GM12878 (cell line): Measurements from ENCODE around the gene EMP3. TPM values are rescaled to one million over a fixed set of nuclear protein-coding genes. Genes with fewer than 3 reads are reported as not detected.
"Not testable (repeated sequence)": the region's sequence is repeated elsewhere in the genome, so short reads cannot be mapped to it uniquely, and the experiment has no call there.

Experiments used
- ATAC-seq: fragments of 200-7000 bp; cut with Tn5 transposase; 3 replicates; pipeline ENCODE4 v1.9.1; 2020; ENCODE audit warnings: mild to moderate bottlenecking, moderate library complexity
- BruUV-seq: library from RNA; stranded (reverse); fragments of 400-500 nt; replicated peaks from 2 replicates; lab custom pipeline; 2021; lab: Mats Ljungman, UMichigan
- CTCF ChIA-PET: fragments of 300-600 bp; sonication (Branson Sonifier 250); formaldehyde crosslinking; extraction: SDS; loops from one replicate; lab custom pipeline; 2021; ENCODE audit warnings: inconsistent platforms; lab: Yijun Ruan, JAX
- POLR2A ChIA-PET: fragments of 350-600 bp; formaldehyde crosslinking; extraction: SDS; loops from one replicate; lab custom pipeline; 2021; ENCODE audit warnings: inconsistent platforms; lab: Charles Lee
- RAD21 ChIA-PET: fragments of 300-600 bp; sonication (Branson Sonifier 250); formaldehyde crosslinking; loops from one replicate; lab custom pipeline; 2023; ENCODE audit warnings: antibody characterized with exemption; ENCODE audit not compliant: unreplicated experiment; lab: Charles Lee
- SMC1A ChIA-PET: fragments of 300-600 bp; sonication (Branson Sonifier 250); formaldehyde crosslinking; loops from one replicate; lab custom pipeline; 2023; ENCODE audit not compliant: unreplicated experiment, uncharacterized antibody; lab: Charles Lee
- DNase-seq: peaks from one replicate; pipeline ENCODE4 v3.0.0-alpha.2; 2011; ENCODE audit warnings: low read depth, low spot score
- FAIRE-seq: peaks from 3 replicates; lab custom pipeline; 2011; peaks lifted over from hg19 to GRCh38; lab: Jason Lieb, UNC
- H2AFZ ChIP-seq: 2 replicates; pipeline ENCODE4 v1.6.0; 2011; ENCODE audit warnings: low read depth, low read length, control low read depth; ENCODE audit not compliant: control insufficient read depth
- H3K27ac ChIP-seq: 2 replicates; pipeline ENCODE4 v1.5.1; 2011; ENCODE audit warnings: control low read depth; ENCODE audit not compliant: control insufficient read depth, insufficient read depth
- H3K27me3 ChIP-seq, 2 experiments: replicated peaks in 1 of 2; 2 replicates each; pipeline versions ENCODE4 v1.6.0 to v1.6.1; 2011; ENCODE audit warnings: low read length in 1 of 2; ENCODE audit not compliant: control insufficient read depth in 2 of 2, insufficient read depth in 2 of 2
- H3K36me3 ChIP-seq, 2 experiments: 2 replicates each; pipeline ENCODE4 v1.5.1; 2011; ENCODE audit warnings: low read length in 1 of 2; ENCODE audit not compliant: control insufficient read depth in 2 of 2, insufficient read depth in 2 of 2
- H3K4me1 ChIP-seq: 2 replicates; pipeline ENCODE4 v1.6.1; 2011; ENCODE audit warnings: mild to moderate bottlenecking, low read length, moderate library complexity, mixed read lengths; ENCODE audit not compliant: control insufficient read depth, insufficient read depth
- H3K4me2 ChIP-seq: 2 replicates; pipeline ENCODE4 v1.6.0; 2011; ENCODE audit warnings: control low read depth; ENCODE audit not compliant: control insufficient read depth, insufficient read depth
- H3K4me3 ChIP-seq: fragments of 200-600 bp; sonication (generic); 2 replicates; pipeline ENCODE4 v1.5.1; 2016
- H3K79me2 ChIP-seq: 2 replicates; pipeline ENCODE4 v1.6.0; 2011; ENCODE audit warnings: low read length; ENCODE audit not compliant: control insufficient read depth, insufficient read depth
- H3K9ac ChIP-seq: 2 replicates; pipeline ENCODE4 v1.8.0; 2011; ENCODE audit warnings: low read length, control low read depth, mixed read lengths; ENCODE audit not compliant: control insufficient read depth, insufficient read depth
- H3K9me3 ChIP-seq: replicated peaks from 3 replicates; pipeline ENCODE4 v1.5.1; 2011; ENCODE audit warnings: mild to moderate bottlenecking, low read length; ENCODE audit not compliant: control insufficient read depth, insufficient read depth
- H4K20me1 ChIP-seq: 2 replicates; pipeline ENCODE4 v1.6.0; 2011; ENCODE audit not compliant: control insufficient read depth, insufficient read depth
- BCL11A ChIP-seq: IDR thresholded peaks from 2 replicates; pipeline ENCODE4 v1.6.1; 2011; ENCODE audit warnings: low read depth, low read length
- BRCA1 ChIP-seq: IDR thresholded peaks from 2 replicates; pipeline ENCODE4 v1.6.1; 2011; ENCODE audit warnings: low read depth, low read length, improper control_type of control experiment
- EZH2 ChIP-seq: IDR thresholded peaks from 2 replicates; pipeline ENCODE4 v1.6.1; 2012; ENCODE audit warnings: low read depth, mild to moderate bottlenecking, control low read depth, inconsistent platforms, low read length, borderline replicate concordance; ENCODE audit not compliant: control insufficient read depth
- GATAD2B ChIP-seq: fragments of 450-650 bp; conservative IDR thresholded peaks from 2 replicates; pipeline ENCODE4 v1.6.1; 2017; ENCODE audit warnings: low read depth, mild to moderate bottlenecking, moderate library complexity
- HDAC2 ChIP-seq: fragments of 200-600 bp; sonication (generic); IDR thresholded peaks from 2 replicates; pipeline ENCODE4 v1.6.1; 2017
- JUNB ChIP-seq: IDR thresholded peaks from 2 replicates; pipeline ENCODE4 v1.6.1; 2016; ENCODE audit warnings: antibody characterized with exemption, mild to moderate bottlenecking
- KLF5 ChIP-seq: fragments of 450-650 bp; IDR thresholded peaks from 2 replicates; pipeline ENCODE4 v1.6.1; 2014; ENCODE audit warnings: mild to moderate bottlenecking; ENCODE audit not compliant: partially characterized antibody
- MLLT1 ChIP-seq: fragments of 450-650 bp; IDR thresholded peaks from 2 replicates; pipeline ENCODE4 v1.6.1; 2016; ENCODE audit warnings: mild to moderate bottlenecking
- MYB ChIP-seq: fragments of 150-350 bp; IDR thresholded peaks from 2 replicates; pipeline ENCODE4 v1.6.1; 2014; ENCODE audit warnings: mild to moderate bottlenecking, low read depth, low read length, borderline replicate concordance
- POLR2AphosphoS5 ChIP-seq: IDR thresholded peaks from 2 replicates; pipeline ENCODE4 v1.6.1; 2011; ENCODE audit warnings: mild to moderate bottlenecking, low read length, inconsistent platforms
- RUNX3 ChIP-seq: IDR thresholded peaks from 2 replicates; pipeline ENCODE4 v1.6.1; 2012; ENCODE audit warnings: low read length, inconsistent platforms
- SUPT20H ChIP-seq: IDR thresholded peaks from 2 replicates; pipeline ENCODE4 v1.6.1; 2011; ENCODE audit warnings: low read depth, mild to moderate bottlenecking, low read length, moderate library complexity, borderline replicate concordance; ENCODE audit not compliant: control insufficient read depth
- ZNF24 ChIP-seq: fragments of 450-650 bp; IDR thresholded peaks from 2 replicates; pipeline ENCODE4 v1.6.1; 2017; ENCODE audit warnings: antibody characterized with exemption, mild to moderate bottlenecking
- WGBS: methylation state at CpG from one replicate; pipeline ENCODE4 v1.1.6; 2016; ENCODE audit warnings: low lambda C conversion rate; ENCODE audit not compliant: insufficient replicate concordance, insufficient coverage; ENCODE audit errors: missing lambda C conversion rate; 5-methylcytosine and 5-hydroxymethylcytosine counted together
- in situ Hi-C: fragments of 300-500 bp; cut with MboI; formaldehyde crosslinking; loops from 9 replicates; pipeline ENCODE4 v1.14.3; 2018; ENCODE audit warnings: mixed read lengths
- intact Hi-C: fragments of 100-400 bp; cut with micrococcal nuclease; formaldehyde crosslinking; loops from one replicate; pipeline ENCODE4 v1.14.2; 2022; ENCODE audit not compliant: unreplicated experiment
- polyA plus RNA-seq, 11 experiments: library from polyadenylated mRNA; depleted of rRNA in 4 of 11; unstranded in 6 of 11; stranded (reverse) in 5 of 11; fragments of >200 nt; fragmentation: Nextera tagmentation in 4 of 11; fragmentation: Illumina TruSeq in 1 of 11; extraction: Ambion mirVana in 4 of 11; extraction: Trizol in 1 of 11; gene quantifications; 1 replicate in 1 of 11; 2 replicates in 10 of 11; pipeline versions ENCODE4 v1.2.1 to v1.2.3, GENCODE V29; 2011 to 2016; ENCODE audit warnings: inconsistent platforms in 2 of 11, missing spikeins in 2 of 11, low read depth in 1 of 11
- total RNA-seq, 4 experiments: library from RNA; depleted of rRNA in 3 of 4; stranded (reverse); fragments of >200 nt in 3 of 4; fragmentation: Illumina TruSeq in 1 of 4; extraction: Trizol in 1 of 4; gene quantifications; 2 replicates each; pipeline versions ENCODE4 v1.2.1 to v1.2.3, GENCODE V29; 2013 to 2021
- TF ChIP-seq, protein P1 (sequence below): fragments of 450-650 bp; IDR thresholded peaks from 2 replicates; pipeline ENCODE4 v1.6.1; 2014; ENCODE audit warnings: mild to moderate bottlenecking

Gene EMP3
- total and polyA plus RNA-seq, 10 of the 15 experiments (the other 5 are each of a cell fraction or from before 2014, with no cell fraction given), result 53.2 to 224 (median 134) TPM

DNA sequence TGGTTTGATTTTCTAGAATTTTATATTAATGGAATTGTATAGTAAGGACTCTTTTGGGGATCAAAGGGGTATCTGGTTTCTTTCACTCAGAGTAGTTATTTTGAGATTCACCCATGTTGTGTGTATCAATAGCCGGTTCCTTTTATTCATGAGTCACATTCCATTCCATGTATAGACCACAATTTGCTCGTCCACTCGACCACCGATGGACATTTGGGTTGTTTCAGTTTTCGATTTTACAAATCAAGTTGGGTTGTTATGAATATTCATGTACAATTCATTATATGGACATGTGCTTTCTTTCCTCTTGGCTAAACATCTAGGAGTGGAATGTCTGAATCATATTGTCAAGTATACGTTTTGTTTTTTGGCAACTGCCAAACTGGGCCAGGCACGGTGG, 9.6 kb upstream of the EMP3 start:
- Histone ChIP-seq H3K27me3 (no peaks in the 10 kb centered on the region), H3K9me3 (no peaks in the 10 kb centered on the region), H3K27ac (no peak overlapping the region), H3K9ac (no peak overlapping the region), H2AFZ (no peak overlapping the region), H3K4me2 (no peak overlapping the region), H3K36me3 (no peaks in the 10 kb centered on the region), H3K79me2 (no peaks in the 10 kb centered on the region), H3K4me3 (no peak overlapping the region)
- in situ Hi-C loops, result loop anchor here (5.0 kb wide), 1 partner anchor 272 kb away; no protein-coding TSS in a partner anchor
- ATAC-seq (0 out of 3 replicates have a peak, but pooled peaks have one; percentile 9), DNase-seq (no peak), FAIRE-seq (no peak)
- SMC1A ChIA-PET, result interaction anchor here (13.2 kb wide), 1 partner anchor 18 kb away, joined by 223 read pairs; no protein-coding TSS in a partner anchor
- WGBS, result 1% methylated on average over 7 of the region's 7 CpGs
- TF ChIP-seq GATAD2B, result no peak
- TF ChIP-seq SUPT20H, result no peak
- no peak for TF ChIP-seq POLR2AphosphoS5
- no peak for TF ChIP-seq BRCA1
- TF ChIP-seq JUNB, result 0 out of 2 replicates have a peak, but pooled peaks have one; percentile 15
- peak; percentile 57 for TF ChIP-seq RUNX3
- no peak for TF ChIP-seq KLF5
- no peak for TF ChIP-seq MLLT1
- TF ChIP-seq EZH2, result no peak
- no peak for TF ChIP-seq MYB
- TF ChIP-seq, protein P1, sequence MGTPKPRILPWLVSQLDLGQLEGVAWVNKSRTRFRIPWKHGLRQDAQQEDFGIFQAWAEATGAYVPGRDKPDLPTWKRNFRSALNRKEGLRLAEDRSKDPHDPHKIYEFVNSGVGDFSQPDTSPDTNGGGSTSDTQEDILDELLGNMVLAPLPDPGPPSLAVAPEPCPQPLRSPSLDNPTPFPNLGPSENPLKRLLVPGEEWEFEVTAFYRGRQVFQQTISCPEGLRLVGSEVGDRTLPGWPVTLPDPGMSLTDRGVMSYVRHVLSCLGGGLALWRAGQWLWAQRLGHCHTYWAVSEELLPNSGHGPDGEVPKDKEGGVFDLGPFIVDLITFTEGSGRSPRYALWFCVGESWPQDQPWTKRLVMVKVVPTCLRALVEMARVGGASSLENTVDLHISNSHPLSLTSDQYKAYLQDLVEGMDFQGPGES, result no peak
- TF ChIP-seq HDAC2, result no peak
- TF ChIP-seq BCL11A, result no peak
- TF ChIP-seq ZNF24, result no peak
- TF ChIP-seq, all 136 proteins: peak for 2
- H4K20me1 ChIP-seq, result no peaks in the 10 kb centered on the region
- ChIA-PET RAD21 (interaction anchor here (3.2 kb wide), 1 partner anchor 18 kb away, joined by 39 read pairs; no protein-coding TSS in a partner anchor), POLR2A (no interaction called here), CTCF (interaction anchor here (1.6 to 3.3 kb wide), 3 partner anchors 47 to 269 kb away, joined by 4 to 36 read pairs (median 6); partner anchors contain the start of gene KDELR1)
- intact Hi-C loops, result no loop called here
- no TSS peak for BruUV-seq
- H3K4me1 ChIP-seq, result peaks cover 8% of the 10 kb centered on the region

DNA sequence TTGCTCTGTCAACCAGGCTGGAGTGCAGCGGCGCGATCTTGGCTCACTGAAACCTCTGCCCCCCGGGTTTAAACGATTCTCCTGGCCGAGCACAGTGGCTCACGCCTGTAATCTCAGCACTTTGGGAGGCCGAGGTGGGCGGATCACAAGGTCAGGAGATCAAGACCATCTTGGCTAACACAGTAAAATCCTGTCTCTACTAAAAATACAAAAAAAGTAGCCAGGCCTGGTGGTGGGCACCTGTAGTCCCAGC, 7.7 kb upstream of the EMP3 start:
- FAIRE-seq, DNase-seq, intact Hi-C loops, H3K9me3 ChIP-seq, BruUV-seq, H3K27me3 ChIP-seq, ATAC-seq, H3K36me3 ChIP-seq, H3K79me2 ChIP-seq, H2AFZ ChIP-seq, H3K27ac ChIP-seq, H3K4me3 ChIP-seq, H3K9ac ChIP-seq, H4K20me1 ChIP-seq, H3K4me2 ChIP-seq: not testable (repeated sequence)
- POLR2A ChIA-PET, result interaction anchor here (2.0 kb wide), 1 partner anchor 17 kb away, joined by 10 read pairs; no protein-coding TSS in a partner anchor
- CTCF ChIA-PET, result interaction anchor here (0.9 to 9.7 kb wide), 3 partner anchors 16 to 266 kb away, joined by 3 to 238 read pairs (median 14); no protein-coding TSS in a partner anchor
- in situ Hi-C loops, result loop anchor here (5.0 kb wide), 1 partner anchor 270 kb away; no protein-coding TSS in a partner anchor
- peaks cover 16% of the 10 kb centered on the region for H3K4me1 ChIP-seq
- WGBS, result 83% methylated on average over 9 of the region's 9 CpGs
- SMC1A ChIA-PET, result interaction anchor here (2.1 to 13.2 kb wide), 2 partner anchors 16 to 266 kb away, joined by 6 to 223 read pairs; no protein-coding TSS in a partner anchor
- RAD21 ChIA-PET, result interaction anchor here (1.1 to 9.9 kb wide), 3 partner anchors 16 to 267 kb away, joined by 3 to 255 read pairs (median 3); no protein-coding TSS in a partner anchor
